Posterior cingulate gyrus (tissue), 11 donors: ENCODE data around the gene ELOVL6.
"Not testable (repeated sequence)": the region's sequence is repeated elsewhere in the genome, so short reads cannot be mapped to it uniquely, and the experiment has no call there.

Source experiments
- DNase-seq, 10 donors: peaks; one replicate each; pipeline versions ENCODE4 v3.0.0 to v3.0.0-alpha.2; 2020 to 2021; ENCODE audit warnings: mixed read lengths in 3 of 10
- intact Hi-C: fragments of 100-400 bp; cut with DNase I; formaldehyde crosslinking; loops from one replicate; pipeline ENCODE4 v1.15.1; 2023

ELOVL6 gene, protein sequence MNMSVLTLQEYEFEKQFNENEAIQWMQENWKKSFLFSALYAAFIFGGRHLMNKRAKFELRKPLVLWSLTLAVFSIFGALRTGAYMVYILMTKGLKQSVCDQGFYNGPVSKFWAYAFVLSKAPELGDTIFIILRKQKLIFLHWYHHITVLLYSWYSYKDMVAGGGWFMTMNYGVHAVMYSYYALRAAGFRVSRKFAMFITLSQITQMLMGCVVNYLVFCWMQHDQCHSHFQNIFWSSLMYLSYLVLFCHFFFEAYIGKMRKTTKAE

DNA sequence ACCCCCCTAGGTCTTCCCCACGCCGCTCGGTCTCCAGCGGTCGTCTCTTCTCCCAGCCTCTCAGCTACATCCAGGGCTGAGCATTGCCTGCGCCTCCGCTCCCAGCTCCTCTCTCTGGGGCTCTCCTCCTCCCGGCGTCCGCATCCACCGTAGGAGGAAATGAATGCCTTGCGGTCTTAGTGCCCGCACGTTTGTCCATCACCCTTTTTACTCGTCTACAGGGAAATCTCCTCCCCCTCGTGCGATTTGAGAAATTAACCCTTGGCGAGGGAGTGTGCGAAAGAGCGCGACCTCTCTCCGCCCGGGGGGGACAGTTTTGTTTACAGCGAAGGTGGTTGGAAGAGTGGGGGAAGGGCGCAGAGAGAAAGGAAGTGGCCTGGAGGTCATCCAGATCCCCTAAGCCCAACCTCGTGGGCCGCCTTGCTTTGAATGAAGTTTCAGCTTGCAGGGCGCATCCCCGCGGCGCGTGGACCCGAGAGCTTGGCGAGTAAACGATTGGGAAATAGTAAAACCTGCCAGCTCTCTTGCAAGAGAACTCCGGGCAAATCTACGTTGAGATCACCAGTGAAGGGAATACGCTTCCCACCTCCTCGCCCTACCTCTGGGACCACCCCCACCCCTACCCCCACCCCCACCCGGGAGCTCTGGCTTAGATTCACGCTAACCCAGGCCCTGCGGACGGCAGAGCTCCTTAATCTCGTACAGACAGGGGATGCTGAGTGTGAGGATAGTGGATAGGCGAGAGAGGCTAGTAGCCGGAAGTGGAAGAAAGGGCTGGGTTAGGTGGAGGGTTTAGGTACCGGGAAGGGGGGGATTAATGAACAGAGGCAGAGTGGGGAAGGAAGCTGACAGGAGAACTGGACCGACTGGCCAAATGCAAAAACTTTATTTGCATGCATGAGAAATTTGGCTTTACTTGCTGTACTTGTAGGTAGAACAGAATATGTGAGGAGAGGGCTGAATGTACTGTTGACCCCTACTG, at the start of gene ELOVL6:
TSS of gene ELOVL6 (minus strand) at position 181 of the 982 bp plus-strand sequence. CDS start 280 bp downstream, outside the sequence.
- DNase-seq: peak; percentile 63 to 96 (median 77)
- intact Hi-C loops: loop anchor here (5.0 to 10.0 kb wide), 2 partner anchors 146 to 316 kb away; no protein-coding TSS in a partner anchor

DNA sequence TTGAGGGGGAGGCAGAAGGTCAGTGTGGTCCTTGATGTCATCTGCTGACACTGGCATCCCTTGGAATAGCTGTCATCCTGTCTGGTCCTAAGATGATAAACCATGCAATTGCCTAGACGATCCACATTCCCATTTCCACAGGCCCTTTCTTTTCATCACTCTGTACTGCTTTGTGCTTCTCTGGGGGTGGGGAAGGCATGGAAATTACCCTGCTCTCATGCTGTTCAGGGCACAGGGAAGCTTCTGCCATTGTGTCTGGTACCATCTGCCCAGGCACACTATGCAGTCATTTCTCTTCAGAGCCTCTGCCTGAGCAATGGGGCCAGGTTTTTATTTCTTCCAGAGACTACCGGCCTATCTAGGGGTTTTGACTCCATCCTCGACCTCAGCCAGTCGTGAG, 49.7 kb upstream of the ELOVL6 start:
- DNase-seq: no peak
- intact Hi-C loops: no loop called here

DNA sequence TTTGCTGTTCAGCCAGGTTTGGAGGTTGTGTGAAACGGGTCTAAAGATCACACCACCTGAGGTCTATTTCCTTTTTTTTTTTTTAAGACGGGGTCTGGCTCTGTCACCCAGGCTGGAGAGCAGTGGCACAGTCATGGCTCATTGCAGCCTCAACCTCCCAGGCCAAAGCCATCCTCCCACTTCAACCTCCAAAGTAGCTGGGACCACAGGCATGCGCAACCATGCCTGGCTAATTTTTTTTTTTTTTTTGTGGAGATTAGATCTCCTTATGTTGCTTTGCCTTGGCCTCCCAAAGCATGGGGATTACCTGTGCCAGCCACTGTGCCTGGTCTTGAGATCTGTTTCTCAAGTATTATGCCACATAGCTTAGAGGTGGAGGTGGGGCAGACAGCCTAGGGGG, 49.2 kb upstream of the ELOVL6 start:
- DNase-seq: no peak
- intact Hi-C loops: no loop called here

DNA sequence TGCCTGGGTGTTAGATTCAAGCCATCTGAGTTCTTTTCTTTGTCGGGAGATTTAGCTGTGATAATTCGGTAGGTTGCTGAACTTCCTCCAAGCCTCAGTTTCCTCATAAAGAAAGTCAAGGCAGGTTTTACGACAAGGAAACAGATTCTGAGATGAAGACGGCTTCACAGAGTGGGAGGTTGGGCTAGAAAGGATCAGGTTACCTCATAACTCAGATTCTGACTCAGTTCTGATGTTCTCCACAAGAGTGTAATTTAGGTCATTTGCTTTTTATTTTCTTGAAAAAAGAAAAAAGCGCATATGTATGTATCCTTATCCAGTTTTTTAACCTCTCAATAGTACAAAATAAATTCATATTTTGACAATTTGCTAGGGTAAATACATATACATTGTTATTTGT, 47.2 kb upstream of the ELOVL6 start:
- DNase-seq: no peak
- intact Hi-C loops: no loop called here

DNA sequence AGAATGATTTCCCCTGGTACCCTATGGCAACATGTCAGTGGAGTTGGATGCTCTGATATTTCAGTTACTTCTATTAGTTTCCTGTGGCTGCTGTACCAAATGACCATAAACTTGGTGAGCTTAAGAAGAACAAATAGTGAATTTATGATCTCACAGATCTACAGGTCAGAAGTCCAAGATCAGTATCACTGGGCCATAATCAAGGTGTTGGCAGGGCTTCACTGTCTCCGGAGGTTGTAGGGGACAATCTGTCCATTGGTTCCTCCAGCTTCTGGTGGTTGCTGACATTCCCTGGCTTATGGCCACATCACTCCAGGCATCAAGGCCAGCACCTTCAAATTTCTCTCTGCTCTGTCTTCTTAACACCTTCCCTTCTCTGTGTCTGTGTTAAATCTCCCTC, 37.9 kb upstream of the ELOVL6 start:
- DNase-seq: no peak
- intact Hi-C loops: no loop called here

DNA sequence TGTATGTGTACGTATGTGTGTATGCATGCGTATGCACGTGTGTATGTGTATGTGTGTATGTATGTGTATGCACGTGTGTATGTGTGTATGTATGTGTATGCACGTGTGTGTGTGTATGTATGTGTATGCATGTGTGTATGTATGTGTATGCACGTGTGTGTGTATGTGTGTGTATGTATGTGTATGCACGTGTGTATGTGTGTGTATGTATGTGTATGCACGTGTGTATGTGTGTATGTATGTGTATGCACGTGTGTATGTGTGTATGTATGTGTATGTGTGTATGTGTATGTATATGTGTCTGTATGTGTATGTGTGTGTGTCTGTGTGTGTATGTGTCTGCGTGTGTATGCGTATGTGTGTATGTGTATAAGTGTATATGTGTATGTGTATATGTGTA, 35.2 kb upstream of the ELOVL6 start:
- intact Hi-C loops, DNase-seq: not testable (repeated sequence)

DNA sequence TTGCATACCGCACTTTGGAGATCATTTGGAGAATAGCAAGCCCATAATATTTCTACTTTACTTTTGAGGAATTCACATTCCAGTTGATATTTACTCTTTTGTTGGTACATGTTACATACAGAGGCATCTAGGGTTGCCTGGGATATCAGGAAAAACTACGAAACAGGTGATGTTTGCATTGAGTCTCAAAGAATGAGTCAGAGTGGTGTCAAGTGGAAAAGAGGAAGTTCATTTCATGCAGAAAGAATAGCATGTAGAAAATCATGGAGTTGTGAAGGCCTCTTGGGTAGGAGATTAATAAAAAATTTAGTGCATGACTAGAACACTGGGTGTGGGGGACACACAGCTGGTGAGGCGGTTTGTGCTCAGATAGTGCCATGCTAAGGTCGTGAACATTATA, 33.5 kb upstream of the ELOVL6 start:
- no peak for DNase-seq
- intact Hi-C loops: no loop called here

DNA sequence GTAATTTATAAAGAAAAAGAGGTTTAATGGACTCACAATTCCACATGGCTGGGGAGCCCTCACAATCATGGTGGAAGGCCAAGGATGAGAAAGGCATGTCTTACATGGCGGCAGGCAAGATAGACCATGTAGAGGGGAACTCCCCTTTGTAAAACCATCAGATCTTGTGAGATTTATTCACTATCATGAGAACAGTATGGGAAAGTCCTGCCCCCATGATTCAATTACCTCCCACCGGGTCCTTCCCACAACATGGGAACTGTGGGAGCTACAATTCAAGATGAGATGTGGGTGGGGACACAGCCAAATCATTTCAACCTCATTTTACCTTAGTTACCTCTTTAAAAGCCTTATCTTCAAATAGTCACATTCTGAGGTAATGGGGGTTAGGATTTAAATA, 30.9 kb upstream of the ELOVL6 start:
- DNase-seq: no peak
- intact Hi-C loops: no loop called here

DNA sequence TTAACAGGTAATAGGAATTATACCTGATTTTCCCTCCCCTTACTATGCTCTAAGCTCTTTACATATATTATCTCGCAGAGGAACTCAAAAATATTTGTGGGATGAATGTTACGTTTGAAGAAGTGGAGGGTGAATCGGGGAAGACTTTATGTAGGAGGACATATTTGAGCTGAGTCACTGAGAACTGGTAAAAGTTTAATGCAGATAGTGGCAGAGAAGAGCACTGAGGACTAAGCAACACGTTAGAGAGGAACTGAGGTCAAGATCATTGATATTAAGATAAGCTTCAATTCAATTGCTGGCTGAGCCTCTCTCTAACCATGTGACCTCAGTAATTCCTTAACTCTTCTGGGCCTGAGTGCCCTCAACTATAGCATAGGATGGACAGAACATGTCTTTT, 26.4 kb upstream of the ELOVL6 start:
- DNase-seq: no peak
- intact Hi-C loops: no loop called here

DNA sequence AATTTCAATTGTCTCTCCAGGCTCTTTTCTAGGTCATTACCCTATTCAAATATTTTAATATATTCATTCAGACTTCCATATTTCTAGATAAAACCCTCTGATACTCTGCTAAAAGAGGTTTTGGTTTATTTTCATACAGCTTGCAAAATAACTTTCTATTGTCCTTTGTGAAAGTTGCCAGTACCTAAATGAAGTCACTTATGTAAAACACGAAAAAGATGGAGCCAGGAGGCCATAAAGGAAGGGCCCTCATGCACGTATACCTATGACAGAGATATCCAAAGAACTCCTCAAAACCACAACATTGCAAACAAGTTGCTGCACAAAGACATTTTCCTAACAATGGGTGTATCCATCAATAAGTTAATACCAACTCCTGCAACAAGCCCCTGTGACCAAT, 25.7 kb upstream of the ELOVL6 start:
- no peak for DNase-seq
- intact Hi-C loops: no loop called here

DNA sequence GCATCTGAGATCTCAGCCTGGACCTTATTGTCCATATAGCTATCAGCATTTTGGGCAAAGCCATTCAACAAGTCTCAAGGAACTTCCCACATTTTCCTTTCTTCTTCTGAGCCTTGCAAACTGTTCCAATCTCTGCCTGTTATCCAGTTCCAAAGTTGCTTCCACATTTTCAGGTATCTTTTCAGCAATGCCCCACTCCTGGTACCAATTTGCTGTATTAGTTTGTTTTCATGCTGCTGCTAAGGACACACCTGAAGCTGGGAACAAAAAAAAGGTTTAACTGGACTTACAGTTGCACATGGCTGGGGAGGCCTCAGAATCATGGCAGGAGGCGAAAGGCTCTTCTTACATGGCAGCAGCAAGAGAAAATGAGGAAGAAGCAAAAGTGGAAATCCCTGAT, 20.5 kb upstream of the ELOVL6 start:
- intact Hi-C loops, DNase-seq: not testable (repeated sequence)

DNA sequence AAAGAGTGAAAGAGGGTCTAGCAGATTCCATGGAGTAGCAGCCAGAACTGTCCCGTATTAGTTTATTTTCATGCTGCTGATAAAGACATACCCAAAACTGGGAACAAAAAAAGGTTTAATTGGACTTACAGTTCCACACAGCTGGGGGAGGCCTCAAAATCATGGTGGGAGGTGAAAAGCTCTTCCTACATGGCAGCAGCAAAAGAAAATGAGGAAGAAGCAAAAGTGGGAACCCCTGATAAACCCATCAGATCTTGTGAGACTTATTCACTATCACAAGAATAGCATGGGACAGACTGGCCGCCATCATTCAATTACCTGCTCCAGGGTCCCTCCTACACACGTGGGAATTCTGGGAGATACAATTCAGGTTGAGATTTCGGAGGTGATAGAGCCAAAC, 18.8 kb upstream of the ELOVL6 start:
- intact Hi-C loops, DNase-seq: not testable (repeated sequence)

DNA sequence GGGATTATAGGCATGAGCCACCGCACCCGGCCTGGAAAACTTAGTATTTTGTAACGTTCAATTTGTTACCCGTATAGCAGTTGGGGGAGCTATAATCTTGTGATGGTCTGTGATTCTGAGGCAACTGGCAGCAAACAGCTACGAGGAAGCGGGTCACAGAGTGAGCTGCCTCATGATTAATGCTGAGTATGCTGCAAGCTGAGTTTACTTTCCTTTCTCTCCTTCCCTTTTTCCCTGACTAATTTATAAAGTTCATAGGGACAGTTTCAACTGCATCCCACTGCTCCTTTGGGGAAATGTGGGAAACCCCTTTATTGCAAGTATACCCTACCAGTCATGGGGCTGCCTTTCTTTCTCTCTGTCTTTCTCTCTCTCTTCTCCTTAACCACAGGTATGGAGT, 17.7 kb upstream of the ELOVL6 start:
- no peak for DNase-seq
- intact Hi-C loops: no loop called here

DNA sequence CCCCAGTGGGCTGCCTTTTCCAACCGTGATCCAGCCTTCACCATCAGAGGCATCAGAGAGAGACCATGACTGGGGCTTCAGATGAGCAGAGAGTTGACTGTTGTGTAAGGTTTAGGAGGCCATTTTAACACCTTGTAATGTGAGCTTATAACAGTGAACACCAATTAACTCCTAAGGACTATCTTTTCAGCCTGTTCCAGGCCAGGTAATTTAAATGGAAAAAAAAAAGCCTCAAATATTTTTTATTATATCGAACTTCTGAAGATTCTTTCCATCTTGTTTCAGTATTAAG, 13.3 kb upstream of the ELOVL6 start:
- intact Hi-C loops: loop anchor here (1.0 kb wide), 1 partner anchor 161 kb away; no protein-coding TSS in a partner anchor
- no peak for DNase-seq

DNA sequence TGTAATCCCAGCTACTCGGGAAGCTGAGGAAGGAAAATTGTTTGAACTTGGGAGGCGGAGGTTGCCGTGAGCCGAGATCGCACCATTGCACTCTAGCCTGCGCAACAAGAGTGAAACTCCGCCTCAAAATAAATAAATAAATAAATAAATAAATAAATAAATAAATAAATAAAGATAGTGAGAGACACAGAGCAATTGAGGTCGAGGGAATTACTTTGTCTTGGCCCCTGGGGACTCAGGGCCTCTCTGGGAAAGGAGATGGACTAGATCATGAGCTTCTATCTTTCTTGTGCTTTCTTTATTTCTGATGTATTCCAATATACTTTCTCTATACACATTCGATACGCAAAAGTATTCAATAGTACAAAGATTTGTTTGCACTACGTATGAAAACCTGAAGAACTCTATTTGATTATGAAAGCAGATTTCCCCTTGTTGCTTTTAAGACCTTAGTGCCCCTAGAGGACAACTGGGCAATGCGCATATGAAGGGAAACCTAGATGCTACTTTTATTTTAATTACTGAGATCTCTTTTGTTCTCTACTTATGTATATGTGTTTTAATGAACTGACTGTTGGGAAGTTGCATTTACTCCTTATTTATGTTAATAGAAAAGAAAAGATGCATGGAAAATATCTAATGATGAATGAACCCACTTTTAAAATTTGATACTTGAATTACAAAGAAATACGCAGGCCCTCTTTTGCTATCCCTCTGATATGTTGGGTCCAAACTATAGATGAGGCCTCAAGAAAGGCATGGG, 12.8 kb upstream of the ELOVL6 start:
- intact Hi-C loops: loop anchor here (1.0 kb wide), 1 partner anchor 161 kb away; no protein-coding TSS in a partner anchor
- DNase-seq: peak in 1 of 10 donors; percentile 14

DNA sequence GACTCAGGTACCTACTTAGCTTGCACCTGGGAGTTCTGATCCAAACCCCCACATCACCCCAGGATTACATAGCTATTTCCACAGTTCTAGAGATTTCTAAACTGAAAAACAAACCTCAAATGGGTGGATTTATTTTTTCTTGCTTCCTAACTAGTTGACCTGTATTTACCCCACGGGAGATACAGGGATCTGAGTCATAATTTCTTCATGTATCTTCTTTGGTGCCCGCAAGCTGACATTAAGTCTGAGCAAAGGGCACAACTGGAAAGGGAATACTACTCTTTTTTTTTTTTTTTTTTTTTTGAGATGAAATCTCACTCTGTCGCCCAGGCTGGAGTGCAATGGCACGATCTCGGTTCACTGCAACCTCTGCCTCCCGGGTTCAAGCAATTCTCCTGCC, 10.0 kb upstream of the ELOVL6 start:
- DNase-seq: no peak
- intact Hi-C loops: no loop called here

DNA sequence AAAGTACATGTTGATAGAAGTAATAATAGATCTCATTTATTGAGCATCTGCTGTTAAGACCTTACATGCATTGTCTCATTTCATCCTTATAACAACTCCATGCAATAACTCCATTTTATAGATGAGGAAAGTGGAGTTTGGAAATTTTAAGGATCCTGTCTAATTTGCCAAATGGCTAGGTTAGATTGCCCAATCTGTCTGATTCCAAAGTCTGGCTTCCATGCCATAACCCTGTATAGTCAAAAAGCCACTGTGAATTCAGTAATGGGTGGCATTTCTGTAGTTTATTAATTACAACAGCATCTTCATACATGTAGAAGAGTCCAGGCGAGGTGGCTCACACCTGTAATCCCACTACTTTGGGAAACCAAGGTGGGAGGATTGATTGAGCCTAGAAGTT, 8.8 kb upstream of the ELOVL6 start:
- no peak for DNase-seq

DNA sequence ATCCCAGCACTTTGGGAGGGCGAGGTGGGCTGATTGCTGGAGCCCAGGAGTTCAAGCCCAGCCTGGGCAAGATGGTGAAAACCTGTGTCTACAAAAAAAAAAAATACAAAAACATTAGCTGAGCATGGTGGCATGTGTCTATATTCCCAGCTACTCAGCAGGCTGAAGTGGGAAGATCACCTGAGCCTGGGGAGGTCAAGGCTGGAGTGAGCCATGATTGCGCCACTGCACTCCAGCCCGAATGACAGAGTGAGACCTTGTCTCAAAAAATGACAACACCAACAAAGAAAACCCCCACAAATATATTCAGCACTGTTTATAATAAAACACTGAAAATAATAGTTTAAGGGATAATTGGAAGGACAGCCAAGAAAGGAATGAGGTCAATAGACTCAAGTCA, 3.6 kb upstream of the ELOVL6 start:
- intact Hi-C loops: no loop called here
- DNase-seq: no peak

More for the DNA sequence above, 8.8 kb upstream of the ELOVL6 start:
- intact Hi-C loops: no loop called here

DNA sequence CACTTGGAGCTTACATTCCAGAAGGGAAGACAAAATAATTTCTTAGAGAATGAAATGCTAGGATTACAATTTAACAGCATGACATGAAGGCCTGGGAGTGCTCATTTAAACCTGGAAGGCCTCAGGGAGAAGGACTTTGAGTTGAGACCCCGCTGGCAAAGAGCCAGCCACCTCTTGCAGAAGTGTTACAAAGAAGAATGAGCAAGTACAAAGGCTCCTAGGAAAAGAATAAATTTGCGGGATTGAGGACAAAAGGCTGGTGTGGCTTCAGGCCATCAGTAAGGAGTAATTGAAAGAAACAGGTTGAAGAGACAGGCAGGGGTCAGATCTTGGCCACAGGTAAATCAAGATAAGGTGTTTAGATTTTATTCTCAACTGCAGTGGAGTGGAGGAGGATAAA, 3.1 kb upstream of the ELOVL6 start:
- intact Hi-C loops: no loop called here
- no peak for DNase-seq

DNA sequence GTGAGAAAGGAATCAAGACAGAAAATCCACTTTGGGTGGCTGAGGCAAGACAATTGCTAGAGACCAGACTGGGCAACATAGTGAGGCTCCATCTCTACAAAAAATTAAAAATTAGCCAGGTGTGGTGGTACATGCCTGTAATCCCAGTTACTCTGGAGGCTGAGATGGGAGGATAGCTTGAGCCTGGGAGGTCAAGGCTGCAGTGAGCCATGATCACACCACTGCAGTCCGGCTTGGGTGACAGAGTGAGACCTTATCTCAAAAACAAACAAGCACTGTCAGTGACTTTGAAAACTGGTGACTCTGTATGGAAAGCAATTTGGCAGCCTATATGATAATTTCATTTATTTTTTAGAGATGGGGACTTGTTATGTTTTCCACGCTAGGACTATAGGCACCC, 2.3 kb upstream of the ELOVL6 start:
- intact Hi-C loops: no loop called here
- DNase-seq: no peak

DNA sequence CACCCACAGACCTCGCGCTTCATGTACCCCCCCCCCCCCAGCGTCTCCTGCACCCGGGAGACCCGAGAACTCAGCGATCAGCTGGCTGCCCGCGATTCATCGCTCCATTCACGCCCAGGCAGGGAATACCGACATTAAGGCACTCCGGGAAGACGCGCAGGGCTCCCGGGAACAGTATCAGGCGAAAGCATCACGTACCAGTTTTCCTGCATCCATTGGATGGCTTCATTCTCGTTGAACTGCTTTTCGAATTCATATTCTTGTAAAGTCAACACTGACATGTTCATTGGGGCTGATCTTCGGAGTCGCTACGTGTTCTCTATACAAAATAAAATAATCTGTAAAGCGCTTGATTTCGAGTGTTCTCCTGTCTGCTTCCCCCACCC, 373 bp downstream of the ELOVL6 start:
- intact Hi-C loops: loop anchor here (5.0 to 10.0 kb wide), 2 partner anchors 146 to 317 kb away; no protein-coding TSS in a partner anchor
- peak in 5 of 10 donors; percentile 15 to 76 (median 31) for DNase-seq
